Mononuclear cell (primary cell): ENCODE results near the gene MUC22. TPM values are rescaled to one million over a fixed set of nuclear protein-coding genes. Genes with fewer than 3 reads are reported as not detected.
"Not testable (repeated sequence)": the region's sequence is repeated elsewhere in the genome, so short reads cannot be mapped to it uniquely, and the experiment has no call there.

Experiments
- H3K27me3 ChIP-seq: 2 replicates; pipeline ENCODE4 v1.6.0; 2011; ENCODE audit warnings: low read length, control low read depth; ENCODE audit not compliant: insufficient read depth
- H3K4me1 ChIP-seq: 2 replicates; pipeline ENCODE4 v1.5.1; 2011; ENCODE audit warnings: mild to moderate bottlenecking, low read length, control low read depth; ENCODE audit not compliant: insufficient read depth
- H3K4me3 ChIP-seq: 2 replicates; pipeline ENCODE4 v1.5.1; 2011; ENCODE audit warnings: mild to moderate bottlenecking, low read length, moderate library complexity
- H3K9me3 ChIP-seq: 2 replicates; pipeline ENCODE4 v1.5.1; 2011; ENCODE audit warnings: low read depth, mild to moderate bottlenecking, control low read depth, low read length
- total RNA-seq: library from RNA; depleted of rRNA; stranded (reverse); fragments of >200 nt; gene quantifications from one replicate; pipeline ENCODE4 v1.2.3, GENCODE V29; 2012

The MUC22 gene
- total RNA-seq: not detected

DNA sequence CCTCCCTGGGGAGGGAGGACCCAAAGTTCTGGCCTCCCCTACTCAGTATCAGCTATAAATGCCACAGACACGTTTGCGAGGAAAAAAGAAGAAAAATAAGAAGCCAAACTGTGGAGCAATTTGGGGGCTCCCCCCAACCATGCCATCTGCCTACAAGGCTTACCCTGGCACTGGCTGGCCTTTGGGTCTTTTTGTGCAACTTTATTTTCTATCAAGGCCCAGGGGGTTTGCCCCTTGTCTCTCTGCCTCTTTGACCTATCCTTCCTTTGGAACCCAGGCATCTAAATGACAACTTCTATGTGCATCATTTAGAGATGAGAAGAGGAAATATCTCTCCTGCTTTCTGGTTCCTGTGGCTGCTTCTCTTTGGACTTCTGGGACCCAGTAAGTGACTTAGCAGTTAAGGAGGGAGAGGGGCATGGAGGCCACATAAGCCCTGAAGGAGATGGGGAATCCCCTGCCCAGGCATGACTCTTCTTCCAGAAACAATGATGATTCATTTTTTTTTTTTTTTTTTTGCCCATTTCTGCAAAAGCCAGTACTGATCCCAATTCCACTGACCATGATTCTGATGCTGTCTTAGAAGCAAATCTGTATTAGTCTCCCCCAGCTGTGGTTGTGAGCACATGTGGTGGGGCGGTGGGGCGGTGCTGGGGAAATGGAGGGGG lies at the start of gene MUC22:
Gene MUC22 (plus strand): TSS at position 82 of the 668 bp plus-strand sequence. CDS start 233 bp downstream, at position 315.
- Histone ChIP-seq H3K4me3 (no peak within 1 kb of the TSS), H3K27me3 (peaks cover 3% of the 10 kb centered on the region), H3K9me3 (no peaks in the 10 kb centered on the region), H3K4me1 (no peaks in the 10 kb centered on the region)

- no peak overlapping the region for H3K4me3 ChIP-seq
- no peaks in the 10 kb centered on the region for H3K9me3 ChIP-seq
- peaks cover 25% of the 10 kb centered on the region for H3K27me3 ChIP-seq
- peaks cover 2% of the 10 kb centered on the region for H3K4me1 ChIP-seq
Observed at GRCh38 chr6:30960907-30961673, 49.2 kb upstream of the MUC22 start.

DNA sequence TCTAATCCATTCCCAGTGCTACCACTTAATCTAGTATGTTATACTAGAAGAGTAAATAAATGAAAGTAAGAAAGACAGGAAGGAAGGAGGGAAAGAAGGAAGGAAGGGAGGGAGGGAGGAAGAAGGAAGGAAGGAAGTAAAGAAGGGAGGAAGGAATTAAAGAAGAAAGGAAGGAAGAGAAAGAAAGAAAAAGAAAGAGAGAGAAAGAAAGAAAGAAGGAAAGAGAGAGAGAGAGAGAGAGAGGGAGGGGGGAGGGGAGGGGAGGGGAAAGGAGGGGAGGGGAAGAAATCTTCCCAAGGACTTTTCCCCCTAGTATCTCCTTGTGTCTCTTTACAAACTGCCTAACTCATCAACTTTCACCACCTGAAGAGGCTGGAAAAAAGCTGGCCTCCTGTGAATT lies 47.6 kb upstream of the MUC22 start:
- H3K4me3 ChIP-seq: no peak overlapping the region
- H3K4me1 ChIP-seq: no peaks in the 10 kb centered on the region
- no peaks in the 10 kb centered on the region for H3K9me3 ChIP-seq
- peaks cover 11% of the 10 kb centered on the region for H3K27me3 ChIP-seq

DNA sequence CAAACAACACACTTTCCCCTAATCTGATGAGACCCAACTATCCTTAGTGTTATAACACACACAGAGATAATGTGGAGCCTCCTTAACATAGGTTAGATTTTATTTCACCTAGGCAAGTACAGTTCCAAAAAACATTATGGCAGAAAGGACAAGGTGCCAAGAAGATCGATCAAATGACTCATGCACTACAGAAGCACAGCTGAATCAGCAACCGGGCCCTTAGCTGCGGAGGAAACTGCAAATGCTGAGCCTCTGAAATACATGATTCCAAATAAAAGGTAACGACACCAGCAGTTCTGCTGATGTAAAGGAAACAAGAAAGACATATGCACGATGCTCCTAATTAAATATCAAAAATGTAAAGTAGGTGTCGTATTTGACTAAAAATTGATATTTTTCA lies 46.6 kb upstream of the MUC22 start:
- H3K9me3 ChIP-seq: no peaks in the 10 kb centered on the region
- peaks cover 6% of the 10 kb centered on the region for H3K27me3 ChIP-seq
- no peaks in the 10 kb centered on the region for H3K4me1 ChIP-seq
- H3K4me3 ChIP-seq: no peak overlapping the region

DNA sequence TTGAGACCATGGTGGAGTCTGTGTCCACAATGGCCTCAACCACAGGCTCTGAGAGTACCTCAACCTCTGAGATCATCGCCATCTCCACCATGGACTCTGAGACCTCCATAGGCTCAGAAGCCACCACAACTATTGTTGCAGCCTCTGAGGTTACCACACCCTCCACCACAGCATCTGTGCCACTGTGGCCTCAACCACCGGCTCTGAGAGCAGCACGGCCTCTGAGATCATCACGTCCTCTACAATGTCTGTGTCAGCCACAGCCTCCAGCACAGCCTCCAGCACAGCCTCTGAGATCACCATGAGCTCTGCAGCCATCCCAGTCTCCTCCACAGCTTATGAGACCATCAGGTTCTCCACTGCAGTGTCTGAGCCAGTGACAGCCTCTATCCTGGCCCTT lies 46.2 kb upstream of the MUC22 start:
- H3K4me1 ChIP-seq: no peaks in the 10 kb centered on the region

GRCh38 chr6:30965140-30965601 lies 45.1 kb upstream of the MUC22 start:
- no peaks in the 10 kb centered on the region for H3K27me3 ChIP-seq
- H3K9me3 ChIP-seq: no peaks in the 10 kb centered on the region
- H3K4me1 ChIP-seq: no peaks in the 10 kb centered on the region
- H3K4me3 ChIP-seq: no peak overlapping the region

More for the DNA sequence above, 46.2 kb upstream of the MUC22 start:
- Histone ChIP-seq H3K27me3 (peaks cover 4% of the 10 kb centered on the region), H3K9me3 (no peaks in the 10 kb centered on the region), H3K4me3 (no peak overlapping the region)

DNA sequence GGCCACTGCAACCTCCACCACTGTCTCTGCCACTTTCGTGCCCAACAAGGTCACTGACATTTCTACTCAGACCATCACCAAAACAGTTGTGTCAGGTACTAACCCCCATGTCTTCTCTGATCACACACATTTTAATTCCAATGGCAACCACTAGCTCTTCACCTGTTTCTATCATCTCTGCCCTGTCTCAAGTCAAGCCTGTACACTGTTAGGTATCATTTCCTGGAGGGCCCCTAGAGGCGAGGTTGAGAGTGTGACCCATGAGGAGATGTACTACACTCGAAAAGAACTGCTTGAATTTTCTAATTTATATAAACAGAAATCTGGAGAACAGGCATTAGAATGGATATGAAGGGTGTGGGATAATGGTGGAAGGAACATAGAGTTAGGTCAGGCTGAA lies 44.1 kb upstream of the MUC22 start:
- Histone ChIP-seq H3K4me3 (no peak overlapping the region), H3K4me1 (no peaks in the 10 kb centered on the region), H3K27me3 (no peaks in the 10 kb centered on the region), H3K9me3 (no peaks in the 10 kb centered on the region)

- not testable (repeated sequence) for H3K4me1 ChIP-seq, H3K4me3 ChIP-seq, H3K27me3 ChIP-seq, H3K9me3 ChIP-seq
Observed at GRCh38 chr6:30969171-30969570, 41.1 kb upstream of the MUC22 start.

DNA sequence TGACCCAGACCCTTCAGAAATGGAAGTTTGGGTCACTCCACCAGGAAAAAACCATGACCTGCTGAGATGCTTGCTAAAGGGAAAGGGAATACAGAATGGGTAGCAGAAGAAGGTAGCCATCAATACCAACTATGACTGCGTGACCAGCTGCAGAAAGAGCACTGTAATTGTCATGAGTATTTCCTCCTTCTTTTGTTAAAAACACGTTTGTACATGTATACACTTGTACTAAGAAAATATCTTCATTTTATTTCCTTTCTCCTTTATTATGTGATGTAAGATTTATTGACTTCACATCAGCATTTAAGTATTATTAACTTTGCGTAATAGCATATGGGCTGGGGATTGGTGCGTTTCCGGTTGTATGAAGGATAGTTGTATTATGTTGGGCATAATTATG lies 39.3 kb upstream of the MUC22 start:
- Histone ChIP-seq H3K27me3 (no peaks in the 10 kb centered on the region), H3K4me3 (no peak overlapping the region), H3K4me1 (no peaks in the 10 kb centered on the region), H3K9me3 (no peaks in the 10 kb centered on the region)

DNA sequence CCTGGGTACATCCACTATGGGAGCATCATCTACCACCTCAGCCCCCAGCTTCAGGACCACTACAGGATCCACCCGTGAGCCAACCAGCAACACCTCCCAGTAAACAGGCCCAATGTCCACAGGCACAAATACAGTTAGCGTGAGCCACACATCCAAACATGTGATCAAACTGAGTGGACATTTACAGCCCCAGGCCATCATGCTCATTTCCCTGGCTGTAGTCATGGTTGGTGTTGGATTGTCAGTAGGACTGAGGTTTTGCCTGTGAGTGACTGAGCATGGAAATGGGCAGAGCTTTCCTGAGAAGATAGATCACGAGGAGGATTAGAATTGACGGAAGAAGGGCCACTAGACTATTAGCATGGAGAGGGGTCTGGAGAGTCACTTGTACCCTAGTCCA lies 37.5 kb upstream of the MUC22 start:
- no peak overlapping the region for H3K4me3 ChIP-seq
- no peaks in the 10 kb centered on the region for H3K9me3 ChIP-seq
- H3K4me1 ChIP-seq: no peaks in the 10 kb centered on the region
- H3K27me3 ChIP-seq: peaks cover 4% of the 10 kb centered on the region

DNA sequence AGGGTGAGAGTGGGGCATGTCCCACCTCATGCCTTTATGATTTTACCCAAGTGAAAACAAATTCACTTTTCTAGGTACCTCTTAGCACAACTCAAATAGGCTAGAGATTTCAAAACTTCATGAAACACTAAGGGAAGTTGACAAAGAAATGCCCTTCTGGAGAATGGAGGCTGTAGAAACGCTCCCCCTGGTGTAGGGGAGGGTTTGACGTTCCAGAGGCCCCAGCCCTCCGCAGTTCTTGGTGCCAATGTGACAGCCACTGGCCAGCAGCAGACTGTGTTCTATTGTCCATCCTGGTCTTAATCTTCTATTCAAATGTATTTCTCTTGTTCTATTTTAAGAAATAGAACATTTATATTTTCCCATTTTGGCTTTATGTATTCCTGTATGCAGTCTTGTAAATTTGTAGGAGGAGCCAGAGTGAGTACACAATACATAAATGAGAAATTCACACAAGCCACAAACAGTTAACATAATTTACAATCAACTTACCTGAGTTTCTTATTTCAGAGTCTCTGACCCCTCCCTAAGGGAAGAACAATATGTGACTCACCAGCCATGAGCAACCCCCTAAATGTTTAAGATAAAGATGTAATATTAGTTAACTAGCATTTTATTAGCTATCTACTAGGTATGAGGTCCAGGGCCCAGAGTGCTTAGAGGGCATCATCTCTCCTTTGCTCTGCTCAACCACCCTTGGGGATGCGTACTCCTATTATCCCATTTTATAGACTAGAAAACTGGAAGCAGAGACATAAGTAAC lies 35.6 kb upstream of the MUC22 start:
- Histone ChIP-seq H3K4me1 (no peaks in the 10 kb centered on the region), H3K9me3 (no peaks in the 10 kb centered on the region), H3K27me3 (peaks cover 9% of the 10 kb centered on the region), H3K4me3 (no peak overlapping the region)

GRCh38 chr6:30979141-30979540 lies 31.1 kb upstream of the MUC22 start:
- no peak overlapping the region for H3K4me3 ChIP-seq
- no peaks in the 10 kb centered on the region for H3K4me1 ChIP-seq
- H3K9me3 ChIP-seq: no peaks in the 10 kb centered on the region
- peaks cover 23% of the 10 kb centered on the region for H3K27me3 ChIP-seq

- Histone ChIP-seq H3K4me3 (no peak overlapping the region), H3K4me1 (no peaks in the 10 kb centered on the region), H3K27me3 (peaks cover 23% of the 10 kb centered on the region), H3K9me3 (no peaks in the 10 kb centered on the region)
Observed at GRCh38 chr6:30979690-30980089, 30.6 kb upstream of the MUC22 start.

DNA sequence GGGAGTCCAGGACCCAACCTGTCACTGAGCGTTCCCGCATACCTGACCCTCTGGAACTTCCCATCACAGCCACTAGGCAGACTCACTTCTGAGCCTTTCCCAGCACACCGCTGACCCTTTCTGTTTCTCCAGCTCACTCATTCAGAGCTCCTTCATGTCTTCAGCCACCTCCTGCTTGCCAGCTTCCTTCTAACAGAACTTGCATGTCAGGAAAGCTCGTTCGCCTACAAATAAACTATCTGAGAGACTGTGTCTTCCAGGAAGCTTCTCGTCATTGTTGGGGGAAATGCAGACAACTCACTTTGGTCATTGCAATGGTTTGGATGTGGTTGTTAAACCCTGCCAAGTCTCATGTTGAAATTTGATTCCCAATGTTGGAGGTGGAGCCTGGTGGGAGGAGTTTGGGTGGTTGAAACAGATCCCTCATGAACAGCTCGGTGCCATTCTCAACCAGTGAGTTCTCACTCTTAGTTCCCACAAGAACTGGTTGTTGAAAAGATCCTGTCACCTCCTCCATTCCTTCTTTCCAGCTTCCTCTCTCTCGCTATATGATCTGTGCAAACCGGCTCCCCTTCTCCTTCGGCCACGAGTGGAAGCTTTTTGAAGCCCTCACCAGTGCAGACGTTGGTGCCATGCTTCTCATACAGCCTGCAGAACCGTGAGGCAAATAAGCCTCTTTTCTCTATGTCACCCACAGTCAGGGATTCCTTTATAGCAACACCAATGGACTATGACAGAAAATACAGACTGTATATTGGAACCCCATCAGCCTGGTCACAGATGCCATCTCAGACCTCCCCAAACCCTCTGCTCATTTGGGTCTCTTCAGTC lies 28.1 kb upstream of the MUC22 start:
- Histone ChIP-seq H3K9me3 (no peaks in the 10 kb centered on the region), H3K4me1 (no peaks in the 10 kb centered on the region), H3K4me3 (no peak overlapping the region), H3K27me3 (peaks cover 20% of the 10 kb centered on the region)
